OCI-LY7 (cell line): ENCODE measurements around the gene TMEM178B.

Source experiments
- EZH2phosphoT487 ChIP-seq: fragments of 200-600 bp; sonication (generic); IDR thresholded peaks from 2 replicates; pipeline ENCODE4 v1.6.1; 2018; ENCODE audit warnings: low read depth, borderline replicate concordance, mild to moderate bottlenecking, mixed run types, antibody characterized with exemption, low read length, moderate library complexity, mixed read lengths
- TF ChIP-seq, protein P1 (sequence below): fragments of 200-600 bp; sonication (generic); conservative IDR thresholded peaks from 2 replicates; pipeline ENCODE4 v1.5.1; 2014; ENCODE audit warnings: mild to moderate bottlenecking, antibody characterized with exemption, low read length, moderate library complexity, mixed read lengths

DNA sequence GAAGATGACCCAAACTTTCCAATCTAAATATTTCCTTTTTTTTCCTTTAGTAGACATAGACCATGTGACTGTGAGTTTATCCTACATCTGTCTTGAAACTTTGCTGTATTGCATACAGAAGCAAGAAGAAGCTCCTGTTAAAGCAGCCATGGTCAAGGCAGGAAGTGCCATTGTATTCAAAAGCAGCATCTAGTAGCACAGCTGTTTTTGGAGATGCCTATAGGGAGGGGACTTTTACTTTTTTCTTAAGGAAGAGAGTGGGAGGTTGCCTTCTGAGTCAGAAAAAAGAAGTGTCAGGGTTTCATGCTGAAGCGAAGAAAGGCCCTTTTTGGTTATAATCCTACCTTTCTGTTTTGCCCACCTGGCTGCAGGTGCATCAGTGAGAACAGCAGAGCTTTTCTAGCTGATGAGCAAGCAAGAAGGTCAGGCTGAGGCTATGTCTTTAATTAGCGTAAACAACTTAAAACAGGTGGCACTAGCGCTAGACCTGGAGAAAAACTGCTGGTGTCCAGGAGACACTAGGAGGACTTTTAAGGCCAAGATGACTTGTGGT, 243.2 kb downstream of the TMEM178B start:
- TF ChIP-seq, protein P1, sequence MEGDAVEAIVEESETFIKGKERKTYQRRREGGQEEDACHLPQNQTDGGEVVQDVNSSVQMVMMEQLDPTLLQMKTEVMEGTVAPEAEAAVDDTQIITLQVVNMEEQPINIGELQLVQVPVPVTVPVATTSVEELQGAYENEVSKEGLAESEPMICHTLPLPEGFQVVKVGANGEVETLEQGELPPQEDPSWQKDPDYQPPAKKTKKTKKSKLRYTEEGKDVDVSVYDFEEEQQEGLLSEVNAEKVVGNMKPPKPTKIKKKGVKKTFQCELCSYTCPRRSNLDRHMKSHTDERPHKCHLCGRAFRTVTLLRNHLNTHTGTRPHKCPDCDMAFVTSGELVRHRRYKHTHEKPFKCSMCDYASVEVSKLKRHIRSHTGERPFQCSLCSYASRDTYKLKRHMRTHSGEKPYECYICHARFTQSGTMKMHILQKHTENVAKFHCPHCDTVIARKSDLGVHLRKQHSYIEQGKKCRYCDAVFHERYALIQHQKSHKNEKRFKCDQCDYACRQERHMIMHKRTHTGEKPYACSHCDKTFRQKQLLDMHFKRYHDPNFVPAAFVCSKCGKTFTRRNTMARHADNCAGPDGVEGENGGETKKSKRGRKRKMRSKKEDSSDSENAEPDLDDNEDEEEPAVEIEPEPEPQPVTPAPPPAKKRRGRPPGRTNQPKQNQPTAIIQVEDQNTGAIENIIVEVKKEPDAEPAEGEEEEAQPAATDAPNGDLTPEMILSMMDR, result no peak
- no peak for TF ChIP-seq EZH2phosphoT487
